ENCODE measurements around the gene PDGFD. TPM values are rescaled to one million over a fixed set of nuclear protein-coding genes. Genes with fewer than 3 reads are reported as not detected.

The PDGFD gene
- total and polyA plus RNA-seq, 2 experiments from 2014 or later, result 1.9 to 4.5 TPM

DNA sequence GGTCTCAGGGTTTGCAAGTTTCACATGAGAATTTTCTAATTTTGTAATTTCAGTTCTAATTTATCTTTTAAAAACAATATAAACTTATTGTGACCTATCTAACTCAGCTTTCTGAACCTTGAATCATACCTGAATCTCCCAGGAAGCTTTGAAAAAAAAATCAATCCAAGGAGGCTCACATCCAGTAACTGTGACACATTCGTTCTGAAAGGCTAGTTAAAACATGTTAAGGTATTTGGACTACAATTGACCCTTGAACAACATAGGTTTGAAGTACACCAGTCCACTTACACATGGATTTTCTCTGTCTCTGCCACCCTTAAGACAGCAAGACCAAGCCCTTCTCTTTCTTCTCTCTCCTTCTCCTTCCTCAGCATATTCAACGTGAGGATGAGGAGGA lies 87.5 kb downstream of the PDGFD start:
- Histone ChIP-seq H3K27me3 (ENCODE audit: insufficient read depth) (no peaks in the 10 kb centered on the region), H3K27ac (ENCODE audit: low read depth) (no peak overlapping the region), H3K36me3 (ENCODE audit: insufficient read depth) (no peaks in the 10 kb centered on the region), H3K4me1 (ENCODE audit: insufficient read depth) (peaks cover 9% of the 10 kb centered on the region; the same call in 1 of the 2 replicates), H3K79me2 (replicated peaks; ENCODE audit: insufficient read depth) (no peaks in the 10 kb centered on the region), H2AFZ (no peak overlapping the region), H3K4me2 (no peak overlapping the region), H3F3A (replicated peaks; ENCODE audit: low read depth) (no peaks in the 10 kb centered on the region), H3K4me3 (no peak overlapping the region), H3K9me2 (ENCODE audit: insufficient read depth) (no peaks in the 10 kb centered on the region), H4K20me1 (replicated peaks; ENCODE audit: insufficient read depth) (no peaks in the 10 kb centered on the region)
- ATAC-seq, result no peak
- no peak for DNase-seq (ENCODE audit: low spot score)
- peaks cover 1% of the 10 kb centered on the region for H3K27me3 Mint-ChIP-seq (ENCODE audit: insufficient read depth, low read depth, poor library complexity)
- no peaks in the 10 kb centered on the region for H3K9me3 Mint-ChIP-seq
- no peaks in the 10 kb centered on the region for H3K36me3 Mint-ChIP-seq (ENCODE audit: low read depth)
- no peak overlapping the region for H3K4me3 Mint-ChIP-seq
- TF ChIP-seq STAT1 (IDR thresholded peaks at IDR 0.05; ENCODE audit: unreplicated experiment), result no peak
- TF ChIP-seq CREB1 (CRISPR knock-in tag; IDR thresholded peaks at IDR 0.05; ENCODE audit: low read depth), result no peak
- no peak for TF ChIP-seq ZNF331 (CRISPR knock-in tag; IDR thresholded peaks at IDR 0.05; ENCODE audit: low read depth)
- no peak for TF ChIP-seq EZH2phosphoT487 (IDR thresholded peaks at IDR 0.05; ENCODE audit: unreplicated experiment)
- peaks cover 10% of the 10 kb centered on the region; the same call in 2 of the 3 replicates for H3K4me1 Mint-ChIP-seq
- no peak overlapping the region for H3K27ac Mint-ChIP-seq

DNA sequence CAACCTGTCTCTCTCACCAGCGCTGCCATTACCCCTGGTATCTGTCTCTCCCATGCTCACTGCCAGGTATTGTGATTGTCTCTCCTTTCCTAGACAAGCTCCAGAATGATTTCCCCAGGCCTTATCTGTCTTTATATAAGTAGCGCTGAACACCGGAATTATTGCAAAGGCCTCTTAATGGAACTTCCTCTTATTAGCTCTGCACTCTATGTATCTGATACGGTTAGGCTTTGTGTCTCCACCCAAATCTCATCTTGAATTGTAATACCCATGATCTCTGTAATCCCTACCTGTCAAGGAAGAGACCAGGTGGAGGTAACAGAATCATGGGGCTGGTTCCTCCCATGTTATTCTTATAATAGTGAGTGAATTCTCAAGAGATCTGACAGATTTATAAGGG lies 88.2 kb downstream of the PDGFD start:
- no peak overlapping the region for H2AFZ ChIP-seq
- Mint-ChIP-seq H3K27ac (no peak overlapping the region; the same call in 1 of the 2 replicates), H3K36me3 (ENCODE audit: low read depth) (no peaks in the 10 kb centered on the region), H3K4me3 (no peak overlapping the region), H3K27me3 (ENCODE audit: insufficient read depth, low read depth, poor library complexity) (peaks cover 1% of the 10 kb centered on the region), H3K9me3 (no peaks in the 10 kb centered on the region), H3K4me1 (peaks cover 10% of the 10 kb centered on the region; the same call in 2 of the 3 replicates)
- no peaks in the 10 kb centered on the region for H3F3A ChIP-seq (replicated peaks; ENCODE audit: low read depth)
- no peak overlapping the region for H3K4me2 ChIP-seq
- no peaks in the 10 kb centered on the region for H3K27me3 ChIP-seq (ENCODE audit: insufficient read depth)
- H3K4me1 ChIP-seq (ENCODE audit: insufficient read depth), result peaks cover 9% of the 10 kb centered on the region; the same call in 1 of the 2 replicates
- TF ChIP-seq ZNF114 (CRISPR knock-in tag; IDR thresholded peaks at IDR 0.05), result no peak
- H3K79me2 ChIP-seq (replicated peaks; ENCODE audit: insufficient read depth), result no peaks in the 10 kb centered on the region
- no peak overlapping the region for H3K27ac ChIP-seq (ENCODE audit: low read depth)
- ATAC-seq, result no peak
- no peaks in the 10 kb centered on the region for H3K36me3 ChIP-seq (ENCODE audit: insufficient read depth)
- no peaks in the 10 kb centered on the region for H3K9me2 ChIP-seq (ENCODE audit: insufficient read depth)
- H3K4me3 ChIP-seq, result no peak overlapping the region
- no peaks in the 10 kb centered on the region for H4K20me1 ChIP-seq (replicated peaks; ENCODE audit: insufficient read depth)
- DNase-seq (ENCODE audit: low spot score), result no peak

DNA sequence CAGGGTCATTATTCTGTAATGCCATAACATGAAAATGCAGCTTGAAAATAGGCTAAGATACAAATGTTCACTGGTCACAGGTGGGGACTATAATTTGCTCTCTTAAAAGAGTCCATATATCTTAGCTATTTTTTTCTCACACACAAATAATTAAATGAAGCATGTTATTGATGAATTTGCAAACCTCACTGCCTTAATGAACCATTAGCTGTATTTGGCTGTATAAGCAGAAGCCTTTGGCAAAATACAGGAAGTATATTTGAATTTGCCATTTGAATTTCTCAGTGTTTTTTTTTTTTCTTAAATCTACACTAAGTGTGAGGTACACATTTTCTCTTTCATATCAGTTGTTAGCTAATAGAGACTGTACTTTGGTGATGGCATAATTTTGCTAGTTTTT lies 88.9 kb downstream of the PDGFD start:
- H3K4me1 Mint-ChIP-seq, result peaks cover 10% of the 10 kb centered on the region; the same call in 2 of the 3 replicates
- H3K27ac ChIP-seq (ENCODE audit: low read depth), result no peak overlapping the region
- H3K36me3 ChIP-seq (ENCODE audit: insufficient read depth), result no peaks in the 10 kb centered on the region
- H3F3A ChIP-seq (replicated peaks; ENCODE audit: low read depth), result no peaks in the 10 kb centered on the region
- DNase-seq (ENCODE audit: low spot score), result no peak
- H3K9me3 Mint-ChIP-seq, result no peaks in the 10 kb centered on the region
- no peak overlapping the region for H3K27ac Mint-ChIP-seq
- no peaks in the 10 kb centered on the region for H3K36me3 Mint-ChIP-seq (ENCODE audit: low read depth)
- no peaks in the 10 kb centered on the region for H3K27me3 ChIP-seq (ENCODE audit: insufficient read depth)
- no peaks in the 10 kb centered on the region for H3K9me2 ChIP-seq (ENCODE audit: insufficient read depth)
- H4K20me1 ChIP-seq (replicated peaks; ENCODE audit: insufficient read depth), result no peaks in the 10 kb centered on the region
- peaks cover 1% of the 10 kb centered on the region for H3K27me3 Mint-ChIP-seq (ENCODE audit: insufficient read depth, low read depth, poor library complexity)
- no peak overlapping the region for H3K4me2 ChIP-seq
- ATAC-seq, result no peak
- no peak overlapping the region for H3K4me3 ChIP-seq
- no peaks in the 10 kb centered on the region for H3K79me2 ChIP-seq (replicated peaks; ENCODE audit: insufficient read depth)
- no peak overlapping the region for H3K4me3 Mint-ChIP-seq
- H3K4me1 ChIP-seq (ENCODE audit: insufficient read depth), result peaks cover 9% of the 10 kb centered on the region; the same call in 1 of the 2 replicates
- no peak overlapping the region for H2AFZ ChIP-seq
- no peak for TF ChIP-seq ZNF114 (CRISPR knock-in tag; IDR thresholded peaks at IDR 0.05)
- TF ChIP-seq EZH2 (IDR thresholded peaks at IDR 0.05; ENCODE audit: low read depth, unreplicated experiment), result no peak
- TF ChIP-seq, protein P1, sequence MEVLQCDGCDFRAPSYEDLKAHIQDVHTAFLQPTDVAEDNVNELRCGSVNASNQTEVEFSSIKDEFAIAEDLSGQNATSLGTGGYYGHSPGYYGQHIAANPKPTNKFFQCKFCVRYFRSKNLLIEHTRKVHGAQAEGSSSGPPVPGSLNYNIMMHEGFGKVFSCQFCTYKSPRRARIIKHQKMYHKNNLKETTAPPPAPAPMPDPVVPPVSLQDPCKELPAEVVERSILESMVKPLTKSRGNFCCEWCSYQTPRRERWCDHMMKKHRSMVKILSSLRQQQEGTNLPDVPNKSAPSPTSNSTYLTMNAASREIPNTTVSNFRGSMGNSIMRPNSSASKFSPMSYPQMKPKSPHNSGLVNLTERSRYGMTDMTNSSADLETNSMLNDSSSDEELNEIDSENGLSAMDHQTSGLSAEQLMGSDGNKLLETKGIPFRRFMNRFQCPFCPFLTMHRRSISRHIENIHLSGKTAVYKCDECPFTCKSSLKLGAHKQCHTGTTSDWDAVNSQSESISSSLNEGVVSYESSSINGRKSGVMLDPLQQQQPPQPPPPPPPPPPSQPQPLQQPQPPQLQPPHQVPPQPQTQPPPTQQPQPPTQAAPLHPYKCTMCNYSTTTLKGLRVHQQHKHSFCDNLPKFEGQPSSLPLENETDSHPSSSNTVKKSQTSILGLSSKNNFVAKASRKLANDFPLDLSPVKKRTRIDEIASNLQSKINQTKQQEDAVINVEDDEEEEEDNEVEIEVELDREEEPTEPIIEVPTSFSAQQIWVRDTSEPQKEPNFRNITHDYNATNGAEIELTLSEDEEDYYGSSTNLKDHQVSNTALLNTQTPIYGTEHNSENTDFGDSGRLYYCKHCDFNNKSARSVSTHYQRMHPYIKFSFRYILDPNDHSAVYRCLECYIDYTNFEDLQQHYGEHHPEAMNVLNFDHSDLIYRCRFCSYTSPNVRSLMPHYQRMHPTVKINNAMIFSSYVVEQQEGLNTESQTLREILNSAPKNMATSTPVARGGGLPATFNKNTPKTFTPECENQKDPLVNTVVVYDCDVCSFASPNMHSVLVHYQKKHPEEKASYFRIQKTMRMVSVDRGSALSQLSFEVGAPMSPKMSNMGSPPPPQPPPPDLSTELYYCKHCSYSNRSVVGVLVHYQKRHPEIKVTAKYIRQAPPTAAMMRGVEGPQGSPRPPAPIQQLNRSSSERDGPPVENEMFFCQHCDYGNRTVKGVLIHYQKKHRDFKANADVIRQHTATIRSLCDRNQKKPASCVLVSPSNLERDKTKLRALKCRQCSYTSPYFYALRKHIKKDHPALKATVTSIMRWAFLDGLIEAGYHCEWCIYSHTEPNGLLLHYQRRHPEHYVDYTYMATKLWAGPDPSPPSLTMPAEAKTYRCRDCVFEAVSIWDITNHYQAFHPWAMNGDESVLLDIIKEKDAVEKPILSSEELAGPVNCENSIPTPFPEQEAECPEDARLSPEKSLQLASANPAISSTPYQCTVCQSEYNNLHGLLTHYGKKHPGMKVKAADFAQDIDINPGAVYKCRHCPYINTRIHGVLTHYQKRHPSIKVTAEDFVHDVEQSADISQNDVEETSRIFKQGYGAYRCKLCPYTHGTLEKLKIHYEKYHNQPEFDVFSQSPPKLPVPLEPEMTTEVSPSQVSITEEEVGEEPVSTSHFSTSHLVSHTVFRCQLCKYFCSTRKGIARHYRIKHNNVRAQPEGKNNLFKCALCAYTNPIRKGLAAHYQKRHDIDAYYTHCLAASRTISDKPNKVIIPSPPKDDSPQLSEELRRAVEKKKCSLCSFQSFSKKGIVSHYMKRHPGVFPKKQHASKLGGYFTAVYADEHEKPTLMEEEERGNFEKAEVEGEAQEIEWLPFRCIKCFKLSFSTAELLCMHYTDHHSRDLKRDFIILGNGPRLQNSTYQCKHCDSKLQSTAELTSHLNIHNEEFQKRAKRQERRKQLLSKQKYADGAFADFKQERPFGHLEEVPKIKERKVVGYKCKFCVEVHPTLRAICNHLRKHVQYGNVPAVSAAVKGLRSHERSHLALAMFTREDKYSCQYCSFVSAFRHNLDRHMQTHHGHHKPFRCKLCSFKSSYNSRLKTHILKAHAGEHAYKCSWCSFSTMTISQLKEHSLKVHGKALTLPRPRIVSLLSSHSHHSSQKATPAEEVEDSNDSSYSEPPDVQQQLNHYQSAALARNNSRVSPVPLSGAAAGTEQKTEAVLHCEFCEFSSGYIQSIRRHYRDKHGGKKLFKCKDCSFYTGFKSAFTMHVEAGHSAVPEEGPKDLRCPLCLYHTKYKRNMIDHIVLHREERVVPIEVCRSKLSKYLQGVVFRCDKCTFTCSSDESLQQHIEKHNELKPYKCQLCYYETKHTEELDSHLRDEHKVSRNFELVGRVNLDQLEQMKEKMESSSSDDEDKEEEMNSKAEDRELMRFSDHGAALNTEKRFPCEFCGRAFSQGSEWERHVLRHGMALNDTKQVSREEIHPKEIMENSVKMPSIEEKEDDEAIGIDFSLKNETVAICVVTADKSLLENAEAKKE (CRISPR knock-in tag; IDR thresholded peaks at IDR 0.05), result no peak
- no peak for TF ChIP-seq POLR2AphosphoS5 (IDR thresholded peaks at IDR 0.05; ENCODE audit: low read depth)
- TF ChIP-seq, protein P2, sequence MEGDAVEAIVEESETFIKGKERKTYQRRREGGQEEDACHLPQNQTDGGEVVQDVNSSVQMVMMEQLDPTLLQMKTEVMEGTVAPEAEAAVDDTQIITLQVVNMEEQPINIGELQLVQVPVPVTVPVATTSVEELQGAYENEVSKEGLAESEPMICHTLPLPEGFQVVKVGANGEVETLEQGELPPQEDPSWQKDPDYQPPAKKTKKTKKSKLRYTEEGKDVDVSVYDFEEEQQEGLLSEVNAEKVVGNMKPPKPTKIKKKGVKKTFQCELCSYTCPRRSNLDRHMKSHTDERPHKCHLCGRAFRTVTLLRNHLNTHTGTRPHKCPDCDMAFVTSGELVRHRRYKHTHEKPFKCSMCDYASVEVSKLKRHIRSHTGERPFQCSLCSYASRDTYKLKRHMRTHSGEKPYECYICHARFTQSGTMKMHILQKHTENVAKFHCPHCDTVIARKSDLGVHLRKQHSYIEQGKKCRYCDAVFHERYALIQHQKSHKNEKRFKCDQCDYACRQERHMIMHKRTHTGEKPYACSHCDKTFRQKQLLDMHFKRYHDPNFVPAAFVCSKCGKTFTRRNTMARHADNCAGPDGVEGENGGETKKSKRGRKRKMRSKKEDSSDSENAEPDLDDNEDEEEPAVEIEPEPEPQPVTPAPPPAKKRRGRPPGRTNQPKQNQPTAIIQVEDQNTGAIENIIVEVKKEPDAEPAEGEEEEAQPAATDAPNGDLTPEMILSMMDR (conservative IDR thresholded peaks at IDR 0.05; ENCODE audit: low read depth in 2 of 2), result no peak
